Stimulated activated CD4-positive, alpha-beta T cell treated with anti-CD3 and anti-CD28 coated beads, Interleukin-1b, Interleukin-23, amount 100 ng/mL, for 48 hours (primary cell): ENCODE measurements around the gene GSPT1.
"Not testable (repeated sequence)": the region's sequence is repeated elsewhere in the genome, so short reads cannot be mapped to it uniquely, and the experiment has no call there.

Experiments
- DNase-seq: peaks from one replicate; pipeline ENCODE4 v3.0.0-alpha.2; 2020

The GSPT1 gene

GRCh38 chr16:11851294-11852091 is 64.3 kb downstream of the GSPT1 start, which contains the start of gene RSL1D1:
Gene RSL1D1 (minus strand): TSS chr16:11851542. CDS start chr16:11851512, 30 bp downstream.
- DNase-seq: peak; percentile 92

DNA sequence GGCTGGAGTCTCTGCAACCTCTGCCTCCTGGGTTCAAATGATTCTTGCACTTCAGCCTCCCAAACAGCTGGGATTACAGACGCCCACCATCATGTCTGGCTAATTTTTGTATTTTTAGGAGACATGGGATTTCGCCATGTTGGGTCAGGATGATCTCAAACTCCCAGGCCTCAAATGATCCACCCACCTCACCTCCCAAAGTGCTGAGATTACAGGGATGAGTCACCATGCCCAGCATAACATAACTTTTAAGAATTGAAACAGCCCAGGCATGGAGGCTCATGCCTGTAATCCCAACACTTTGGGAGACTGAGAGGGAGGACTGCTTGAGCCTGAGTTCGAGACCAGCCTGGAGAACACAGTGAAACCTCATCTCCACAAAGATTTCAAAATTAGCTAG is 66.9 kb downstream of the GSPT1 start:
- DNase-seq: no peak

DNA sequence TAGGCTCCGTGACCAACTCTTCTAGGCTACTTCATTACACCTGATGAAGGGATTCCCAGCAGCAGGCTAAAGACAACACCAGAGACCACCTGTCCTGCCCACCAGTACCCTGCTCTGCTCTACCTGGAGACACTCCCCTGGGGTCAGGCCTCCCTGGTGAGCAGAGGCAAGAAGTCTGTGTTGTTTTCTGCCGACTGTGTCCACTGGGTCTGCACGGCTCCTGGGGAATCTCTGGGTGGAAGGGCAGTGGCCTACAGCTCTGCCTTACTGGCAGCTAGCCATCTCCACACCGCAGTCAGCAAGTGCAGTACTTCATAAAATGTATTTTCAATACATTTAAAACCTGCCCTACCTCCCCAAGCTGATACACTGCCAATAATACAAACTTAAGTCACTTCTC is 71.3 kb downstream of the GSPT1 start:
- no peak for DNase-seq

GRCh38 chr16:11843861-11844260 is 71.9 kb downstream of the GSPT1 start:
- no peak for DNase-seq

- no peak for DNase-seq
Measured at GRCh38 chr16:11843206-11843605, 72.5 kb downstream of the GSPT1 start.

- no peak for DNase-seq
Measured at GRCh38 chr16:11841026-11841425, 74.7 kb downstream of the GSPT1 start.

DNA sequence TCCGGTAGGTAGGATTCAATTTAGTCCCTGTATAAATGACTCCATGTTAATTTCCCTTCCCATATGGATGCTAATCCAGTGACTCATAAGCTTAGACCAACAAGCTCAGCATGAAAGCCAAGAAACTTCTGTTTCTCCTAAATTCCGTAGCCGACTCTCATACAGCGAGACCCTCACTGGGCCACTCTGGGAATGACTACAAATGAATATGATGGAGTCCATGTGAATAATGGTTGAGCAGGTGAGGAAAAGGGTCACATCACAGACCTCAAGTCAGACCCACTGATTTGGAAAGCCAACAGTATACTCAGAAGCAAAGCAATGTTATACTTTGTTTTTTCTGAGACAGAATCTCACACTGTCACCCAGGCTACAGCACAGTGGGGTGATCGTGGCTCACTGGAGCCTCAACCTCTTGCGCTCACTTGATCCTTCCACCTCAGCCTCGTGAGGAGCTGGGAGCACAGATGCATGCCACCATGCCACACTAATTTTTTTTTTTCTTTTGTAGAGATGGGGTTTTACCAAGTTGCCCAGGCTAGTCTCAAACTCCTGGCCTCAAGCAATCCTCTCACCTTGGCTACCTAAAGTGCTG is 79.0 kb downstream of the GSPT1 start:
- DNase-seq: no peak

- no peak for DNase-seq
Measured at GRCh38 chr16:11835891-11836649, 79.7 kb downstream of the GSPT1 start.

DNA sequence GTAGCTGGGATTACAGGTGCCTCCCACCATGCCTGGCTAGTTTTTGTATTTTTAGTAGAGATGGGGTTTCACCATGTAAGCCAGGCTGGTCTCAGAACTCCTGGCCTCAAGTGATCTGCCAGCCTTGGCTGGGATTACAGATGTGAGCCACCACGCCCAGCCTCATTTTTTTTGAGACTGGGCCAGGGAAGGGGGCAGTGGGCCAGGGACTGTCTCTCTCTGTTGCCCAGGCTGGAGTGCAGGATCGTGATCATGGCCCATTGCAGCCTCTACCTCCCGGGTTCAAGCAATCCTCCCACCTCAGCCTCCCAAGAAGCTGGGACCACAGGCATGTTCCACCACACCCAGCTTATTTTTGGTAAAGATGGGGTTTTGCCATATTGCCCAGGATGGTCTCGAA is 80.4 kb downstream of the GSPT1 start:
- no peak for DNase-seq

GRCh38 chr16:11833951-11834695 is 81.6 kb downstream of the GSPT1 start:
- no peak for DNase-seq

DNA sequence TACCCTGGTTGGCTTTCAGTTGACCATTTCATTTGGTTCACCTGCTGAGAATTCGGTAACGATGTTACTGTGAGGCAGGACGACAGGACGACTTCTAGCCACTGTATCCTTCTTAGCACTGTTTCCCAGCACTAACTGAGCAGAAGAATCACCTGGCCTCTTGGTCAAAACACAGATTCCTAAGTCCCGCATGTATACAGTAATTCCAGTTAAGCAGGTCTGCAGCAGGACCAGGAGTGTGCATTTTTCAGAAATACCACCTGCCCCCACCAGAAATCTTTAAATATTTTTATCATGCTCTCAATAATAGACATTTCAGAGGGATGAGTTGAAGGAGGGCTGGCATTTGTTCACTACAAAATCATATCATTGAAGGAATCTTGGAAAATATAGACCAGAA is 87.1 kb downstream of the GSPT1 start:
- DNase-seq: no peak

DNA sequence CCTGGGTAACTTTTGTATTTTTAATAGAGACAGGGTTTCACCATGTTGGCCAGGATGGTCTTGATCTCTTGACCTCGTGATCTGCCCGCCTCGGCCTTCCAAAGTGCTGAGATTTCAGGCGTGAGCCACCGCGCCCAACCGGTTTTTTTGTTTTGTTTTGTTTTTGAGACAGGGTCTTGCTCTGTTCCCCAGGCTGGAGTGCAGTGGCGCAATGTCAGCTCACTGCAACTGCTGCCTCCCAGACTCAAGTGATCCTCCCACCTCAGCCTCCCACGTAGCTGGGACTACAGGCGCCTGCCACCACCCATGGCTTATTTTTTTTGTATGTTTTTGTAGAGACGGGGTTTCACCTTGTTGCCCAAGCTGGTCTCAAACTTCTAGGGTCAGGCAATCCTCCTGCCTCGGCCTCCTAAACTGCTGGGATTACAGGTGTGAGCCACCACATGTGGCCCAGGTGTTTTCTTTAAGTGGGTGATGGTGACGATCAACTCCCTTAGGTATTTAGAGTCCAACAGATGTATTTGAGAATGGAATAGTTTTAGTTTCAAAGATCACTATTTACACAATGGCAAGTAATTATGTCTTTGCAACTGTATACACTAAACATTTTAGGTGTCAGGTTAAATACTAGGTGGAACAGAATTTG is 90.1 kb downstream of the GSPT1 start:
- DNase-seq: not testable (repeated sequence)

DNA sequence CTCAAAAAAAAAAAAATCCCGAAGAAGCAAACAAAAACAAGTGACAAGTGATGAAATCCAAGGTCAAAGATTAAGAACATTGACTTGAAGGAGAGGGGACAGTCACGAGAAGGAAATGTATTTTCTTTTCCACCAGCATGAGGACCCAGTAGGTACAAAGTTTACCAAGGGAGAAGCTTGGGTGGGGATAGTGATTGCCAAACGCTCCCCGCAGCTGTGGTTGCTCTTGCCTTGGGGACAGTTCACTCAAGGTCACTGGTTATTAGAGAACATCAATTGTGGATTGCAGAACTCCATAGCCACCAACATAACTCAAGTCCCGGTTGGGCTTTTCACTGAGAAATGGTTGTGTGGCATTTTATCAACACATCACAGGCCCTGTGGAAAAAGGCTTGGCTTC is 91.4 kb downstream of the GSPT1 start:
- DNase-seq: no peak

GRCh38 chr16:11823645-11824044 is 92.1 kb downstream of the GSPT1 start:
- not testable (repeated sequence) for DNase-seq

DNA sequence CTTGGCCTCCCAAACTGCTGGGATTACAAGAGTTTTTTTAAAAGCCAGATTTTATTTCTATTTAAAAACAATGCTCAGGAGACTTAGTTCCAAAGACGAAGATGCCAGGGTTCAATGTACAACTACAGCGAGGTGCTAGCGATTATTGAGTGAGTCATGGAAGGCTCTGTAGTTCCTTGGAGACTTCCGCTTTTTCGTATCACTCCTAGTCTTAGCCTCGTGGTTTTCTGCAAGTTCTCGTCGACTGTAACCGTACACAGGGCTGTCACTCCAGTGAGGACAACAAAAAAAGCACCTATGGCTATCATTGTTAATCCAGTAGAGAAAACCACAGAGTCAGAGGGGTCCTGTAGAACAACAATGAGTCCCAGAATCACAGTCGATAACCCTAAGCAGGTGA is 96.0 kb downstream of the GSPT1 start:
- DNase-seq: no peak

DNA sequence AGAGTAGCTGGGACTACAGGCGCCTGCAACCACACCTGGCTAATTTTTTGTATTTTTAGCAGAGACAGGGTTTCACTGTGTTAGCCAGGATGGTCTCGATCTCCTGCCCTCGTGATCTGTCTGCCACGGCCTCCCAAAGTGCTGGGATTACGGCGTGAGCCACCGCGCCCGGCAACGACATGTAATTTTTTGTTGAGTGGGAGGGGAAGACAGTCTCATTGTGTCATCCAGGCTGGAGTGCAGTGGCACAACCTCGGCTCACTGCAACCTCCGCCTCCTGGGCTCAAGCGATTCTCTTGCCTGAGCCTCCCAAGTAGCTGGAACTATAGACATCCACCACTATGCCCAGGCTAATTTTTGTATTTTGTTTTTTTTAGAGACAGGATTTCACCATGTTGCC is 96.8 kb downstream of the GSPT1 start:
- DNase-seq: not testable (repeated sequence)
